SK-N-SH treated with all-trans-retinoic acid at 6 μM for 48 hours (cell line): ENCODE results near the gene TANC1.

ENCODE experiments used
- ATAC-seq: fragments of 200-7000 bp; cut with Tn5 transposase; 3 replicates; pipeline ENCODE4 v1.9.1; 2020; ENCODE audit warnings: mild to moderate bottlenecking, moderate library complexity
- ARNTL ChIP-seq: fragments of 450-650 bp; formaldehyde crosslinking; IDR thresholded peaks from 2 replicates; pipeline ENCODE4 v1.5.0; 2020; ENCODE audit warnings: low read depth, mild to moderate bottlenecking, moderate library complexity, borderline replicate concordance
- BACH2 ChIP-seq: fragments of 250-450 bp; sonication (Bioruptor Pico); IDR thresholded peaks from 2 replicates; pipeline ENCODE4 v1.9.0; 2021; ENCODE audit warnings: mild to moderate bottlenecking, borderline replicate concordance
- CSDC2 ChIP-seq: fragments of 250-450 bp; sonication (Bioruptor Pico); IDR thresholded peaks from 2 replicates; pipeline ENCODE4 v1.5.0; 2020; ENCODE audit warnings: mild to moderate bottlenecking, moderate library complexity
- ESRRG ChIP-seq: fragments of 250-450 bp; sonication (Bioruptor Pico); IDR thresholded peaks from 2 replicates; pipeline ENCODE4 v1.6.1; 2021; ENCODE audit warnings: mild to moderate bottlenecking
- GLIS3 ChIP-seq: fragments of 250-450 bp; sonication (Bioruptor Pico); IDR thresholded peaks from 2 replicates; pipeline ENCODE4 v1.5.0; 2020; ENCODE audit warnings: mild to moderate bottlenecking, moderate library complexity
- ISL1 ChIP-seq: fragments of 250-450 bp; sonication (Bioruptor Pico); IDR thresholded peaks from 2 replicates; pipeline ENCODE4 v2.1.2; 2022; ENCODE audit warnings: mild to moderate bottlenecking, moderate library complexity
- OSR1 ChIP-seq: fragments of 250-450 bp; sonication (Bioruptor Pico); IDR thresholded peaks from 2 replicates; pipeline ENCODE4 v1.8.0; 2022; ENCODE audit warnings: moderate library complexity, mild to moderate bottlenecking, inconsistent platforms
- RARB ChIP-seq: fragments of 250-450 bp; sonication (Bioruptor Pico); IDR thresholded peaks from 2 replicates; pipeline ENCODE4 v1.8.0; 2021; ENCODE audit warnings: mild to moderate bottlenecking, moderate library complexity
- SNAI2 ChIP-seq: fragments of 250-450 bp; sonication (Bioruptor Pico); IDR thresholded peaks from 2 replicates; pipeline ENCODE4 v1.5.0; 2020; ENCODE audit warnings: mild to moderate bottlenecking, moderate library complexity
- TCF4 ChIP-seq: fragments of 250-450 bp; sonication (Bioruptor Pico); IDR thresholded peaks from 2 replicates; pipeline ENCODE4 v1.8.0; 2021; ENCODE audit warnings: mild to moderate bottlenecking, moderate library complexity, borderline replicate concordance
- TOX ChIP-seq: fragments of 250-450 bp; sonication (Bioruptor Pico); IDR thresholded peaks from 2 replicates; pipeline ENCODE4 v1.8.0; 2021; ENCODE audit warnings: mild to moderate bottlenecking, moderate library complexity, borderline replicate concordance
- ZC3H10 ChIP-seq: fragments of 250-450 bp; sonication (Bioruptor Pico); IDR thresholded peaks from 2 replicates; pipeline ENCODE4 v1.5.1; 2021; ENCODE audit warnings: mild to moderate bottlenecking, moderate library complexity
- ZNF565 ChIP-seq: fragments of 450-650 bp; formaldehyde crosslinking; conservative IDR thresholded peaks from 2 replicates; pipeline ENCODE4 v1.5.0; 2020; ENCODE audit warnings: low read depth, mild to moderate bottlenecking, moderate library complexity
- ZNF70 ChIP-seq: fragments of 450-650 bp; formaldehyde crosslinking; IDR thresholded peaks from 2 replicates; pipeline ENCODE4 v1.5.0; 2020; ENCODE audit warnings: mild to moderate bottlenecking, moderate library complexity
- TF ChIP-seq, protein P1 (sequence below): fragments of 250-450 bp; sonication (Bioruptor Pico); IDR thresholded peaks from 2 replicates; pipeline ENCODE4 v1.5.1; 2021; ENCODE audit warnings: mild to moderate bottlenecking, moderate library complexity
- TF ChIP-seq, protein P2 (sequence below): fragments of 250-450 bp; sonication (Bioruptor Pico); IDR thresholded peaks from 2 replicates; pipeline ENCODE4 v1.5.0; 2020; ENCODE audit warnings: mild to moderate bottlenecking, moderate library complexity
- TF ChIP-seq, protein P3 (sequence below): fragments of 250-450 bp; sonication (Bioruptor Pico); IDR thresholded peaks from 2 replicates; pipeline ENCODE4 v1.8.0; 2020; ENCODE audit warnings: mild to moderate bottlenecking, moderate library complexity, borderline replicate concordance
- TF ChIP-seq, protein P4 (sequence below): fragments of 250-450 bp; sonication (Bioruptor Pico); IDR thresholded peaks from 2 replicates; pipeline ENCODE4 v1.8.0; 2021; ENCODE audit warnings: low read depth, mild to moderate bottlenecking, moderate library complexity, borderline replicate concordance
- TF ChIP-seq, protein P5 (sequence below): fragments of 250-450 bp; sonication (Bioruptor Pico); IDR thresholded peaks from 2 replicates; pipeline ENCODE4 v1.5.1; 2020; ENCODE audit warnings: low read depth, mild to moderate bottlenecking, moderate library complexity

The TANC1 gene

DNA sequence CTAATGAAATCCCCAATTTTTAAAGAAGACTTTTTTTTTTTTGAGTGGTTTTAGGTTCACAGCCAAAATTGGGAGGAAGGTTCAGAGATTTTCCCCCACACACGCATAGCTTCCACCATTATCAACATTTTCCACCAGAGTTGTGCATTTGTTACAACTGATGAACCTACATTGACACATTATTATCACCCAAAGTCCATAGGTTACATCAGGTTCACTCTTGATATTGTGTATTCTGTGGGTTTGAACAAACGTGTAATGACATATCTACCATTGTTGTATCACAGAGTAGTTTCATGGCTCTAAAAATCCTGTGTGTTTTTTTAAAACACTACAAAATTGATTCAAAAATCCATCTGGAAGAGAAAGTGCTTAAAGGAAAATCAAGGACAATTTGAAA lies 101.8 kb downstream of the TANC1 start:
- TF ChIP-seq SNAI2 (CRISPR knock-in tag) (no peak), ZNF565 (CRISPR knock-in tag) (no peak), TCF4 (CRISPR knock-in tag) (no peak), GLIS3 (CRISPR knock-in tag) (no peak)
- ATAC-seq: no peak

DNA sequence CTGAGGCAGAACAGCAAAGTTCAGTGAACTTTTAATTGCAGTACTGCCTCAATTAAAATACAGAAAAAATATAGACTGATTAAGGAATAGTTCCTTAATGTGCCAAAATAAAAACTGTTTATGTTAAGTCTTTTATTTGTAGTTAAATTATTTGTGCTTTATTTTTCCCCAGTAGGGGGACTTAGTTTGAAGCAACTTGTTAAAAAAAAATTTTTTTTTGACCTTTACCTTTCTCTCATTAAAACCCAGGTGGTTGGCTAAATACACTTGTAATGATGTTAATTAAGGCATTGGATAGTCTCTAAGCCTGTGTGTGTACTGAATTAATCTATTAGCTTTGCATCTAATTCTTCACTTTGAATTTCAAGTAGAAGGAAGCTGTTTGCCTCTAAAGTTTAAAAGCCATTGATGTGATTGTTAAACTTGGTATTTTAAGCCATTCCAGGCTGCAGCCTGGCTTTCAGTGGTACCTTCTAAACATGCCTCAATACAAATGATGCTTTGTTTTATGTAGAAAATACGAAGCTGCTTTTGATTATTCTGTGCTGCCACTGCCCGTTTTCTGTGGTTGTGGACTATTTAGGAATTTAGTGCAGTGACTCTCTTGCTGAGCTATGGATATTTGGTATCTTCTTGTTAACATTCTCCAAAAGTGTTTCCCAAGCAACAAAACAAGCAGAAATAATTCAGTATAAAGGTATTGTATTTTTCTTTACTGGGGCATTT lies 102.9 kb downstream of the TANC1 start:
- TF ChIP-seq, protein P1, sequence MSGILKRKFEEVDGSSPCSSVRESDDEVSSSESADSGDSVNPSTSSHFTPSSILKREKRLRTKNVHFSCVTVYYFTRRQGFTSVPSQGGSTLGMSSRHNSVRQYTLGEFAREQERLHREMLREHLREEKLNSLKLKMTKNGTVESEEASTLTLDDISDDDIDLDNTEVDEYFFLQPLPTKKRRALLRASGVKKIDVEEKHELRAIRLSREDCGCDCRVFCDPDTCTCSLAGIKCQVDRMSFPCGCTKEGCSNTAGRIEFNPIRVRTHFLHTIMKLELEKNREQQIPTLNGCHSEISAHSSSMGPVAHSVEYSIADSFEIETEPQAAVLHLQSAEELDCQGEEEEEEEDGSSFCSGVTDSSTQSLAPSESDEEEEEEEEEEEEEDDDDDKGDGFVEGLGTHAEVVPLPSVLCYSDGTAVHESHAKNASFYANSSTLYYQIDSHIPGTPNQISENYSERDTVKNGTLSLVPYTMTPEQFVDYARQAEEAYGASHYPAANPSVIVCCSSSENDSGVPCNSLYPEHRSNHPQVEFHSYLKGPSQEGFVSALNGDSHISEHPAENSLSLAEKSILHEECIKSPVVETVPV (CRISPR knock-in tag): no peak
- TF ChIP-seq RARB (CRISPR knock-in tag) (no peak), SNAI2 (CRISPR knock-in tag) (no peak), ARNTL (CRISPR knock-in tag) (no peak), GLIS3 (CRISPR knock-in tag) (no peak), ZNF70 (CRISPR knock-in tag) (no peak)
- TF ChIP-seq, protein P2, sequence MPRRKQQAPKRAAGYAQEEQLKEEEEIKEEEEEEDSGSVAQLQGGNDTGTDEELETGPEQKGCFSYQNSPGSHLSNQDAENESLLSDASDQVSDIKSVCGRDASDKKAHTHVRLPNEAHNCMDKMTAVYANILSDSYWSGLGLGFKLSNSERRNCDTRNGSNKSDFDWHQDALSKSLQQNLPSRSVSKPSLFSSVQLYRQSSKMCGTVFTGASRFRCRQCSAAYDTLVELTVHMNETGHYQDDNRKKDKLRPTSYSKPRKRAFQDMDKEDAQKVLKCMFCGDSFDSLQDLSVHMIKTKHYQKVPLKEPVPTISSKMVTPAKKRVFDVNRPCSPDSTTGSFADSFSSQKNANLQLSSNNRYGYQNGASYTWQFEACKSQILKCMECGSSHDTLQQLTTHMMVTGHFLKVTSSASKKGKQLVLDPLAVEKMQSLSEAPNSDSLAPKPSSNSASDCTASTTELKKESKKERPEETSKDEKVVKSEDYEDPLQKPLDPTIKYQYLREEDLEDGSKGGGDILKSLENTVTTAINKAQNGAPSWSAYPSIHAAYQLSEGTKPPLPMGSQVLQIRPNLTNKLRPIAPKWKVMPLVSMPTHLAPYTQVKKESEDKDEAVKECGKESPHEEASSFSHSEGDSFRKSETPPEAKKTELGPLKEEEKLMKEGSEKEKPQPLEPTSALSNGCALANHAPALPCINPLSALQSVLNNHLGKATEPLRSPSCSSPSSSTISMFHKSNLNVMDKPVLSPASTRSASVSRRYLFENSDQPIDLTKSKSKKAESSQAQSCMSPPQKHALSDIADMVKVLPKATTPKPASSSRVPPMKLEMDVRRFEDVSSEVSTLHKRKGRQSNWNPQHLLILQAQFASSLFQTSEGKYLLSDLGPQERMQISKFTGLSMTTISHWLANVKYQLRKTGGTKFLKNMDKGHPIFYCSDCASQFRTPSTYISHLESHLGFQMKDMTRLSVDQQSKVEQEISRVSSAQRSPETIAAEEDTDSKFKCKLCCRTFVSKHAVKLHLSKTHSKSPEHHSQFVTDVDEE (CRISPR knock-in tag): no peak
- TF ChIP-seq, protein P3, sequence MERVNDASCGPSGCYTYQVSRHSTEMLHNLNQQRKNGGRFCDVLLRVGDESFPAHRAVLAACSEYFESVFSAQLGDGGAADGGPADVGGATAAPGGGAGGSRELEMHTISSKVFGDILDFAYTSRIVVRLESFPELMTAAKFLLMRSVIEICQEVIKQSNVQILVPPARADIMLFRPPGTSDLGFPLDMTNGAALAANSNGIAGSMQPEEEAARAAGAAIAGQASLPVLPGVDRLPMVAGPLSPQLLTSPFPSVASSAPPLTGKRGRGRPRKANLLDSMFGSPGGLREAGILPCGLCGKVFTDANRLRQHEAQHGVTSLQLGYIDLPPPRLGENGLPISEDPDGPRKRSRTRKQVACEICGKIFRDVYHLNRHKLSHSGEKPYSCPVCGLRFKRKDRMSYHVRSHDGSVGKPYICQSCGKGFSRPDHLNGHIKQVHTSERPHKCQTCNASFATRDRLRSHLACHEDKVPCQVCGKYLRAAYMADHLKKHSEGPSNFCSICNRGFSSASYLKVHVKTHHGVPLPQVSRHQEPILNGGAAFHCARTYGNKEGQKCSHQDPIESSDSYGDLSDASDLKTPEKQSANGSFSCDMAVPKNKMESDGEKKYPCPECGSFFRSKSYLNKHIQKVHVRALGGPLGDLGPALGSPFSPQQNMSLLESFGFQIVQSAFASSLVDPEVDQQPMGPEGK: no peak
- peak; percentile 83 for ATAC-seq

DNA sequence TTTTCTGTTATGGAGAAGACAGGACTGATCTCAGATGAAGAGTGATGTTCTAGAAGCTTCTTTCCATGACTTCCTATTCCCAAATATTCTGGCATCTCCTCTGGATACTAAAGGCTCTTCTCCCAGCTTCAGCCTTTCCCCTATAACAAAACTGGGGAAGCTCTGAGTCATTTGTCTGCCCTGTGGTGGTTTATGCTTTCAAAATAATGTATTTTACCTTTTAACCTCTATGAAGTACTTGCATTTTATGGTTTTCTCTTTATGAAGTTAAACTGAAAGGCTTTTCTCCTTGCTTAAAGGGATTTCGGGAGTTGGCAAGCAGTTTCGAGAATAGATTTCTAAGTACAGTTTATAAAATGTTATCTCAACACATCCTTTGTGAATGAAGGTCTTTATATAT lies 104.4 kb downstream of the TANC1 start:
- no peak for TF ChIP-seq CSDC2 (CRISPR knock-in tag)
- TF ChIP-seq TCF4 (CRISPR knock-in tag): no peak
- no peak for TF ChIP-seq OSR1 (CRISPR knock-in tag)
- TF ChIP-seq ZC3H10: 0 out of 2 replicates have a peak, but pooled peaks have one; percentile 32
- no peak for TF ChIP-seq ISL1 (CRISPR knock-in tag)
- TF ChIP-seq, protein P1 (CRISPR knock-in tag): no peak
- no peak for TF ChIP-seq ZNF70 (CRISPR knock-in tag)
- TF ChIP-seq, protein P4, sequence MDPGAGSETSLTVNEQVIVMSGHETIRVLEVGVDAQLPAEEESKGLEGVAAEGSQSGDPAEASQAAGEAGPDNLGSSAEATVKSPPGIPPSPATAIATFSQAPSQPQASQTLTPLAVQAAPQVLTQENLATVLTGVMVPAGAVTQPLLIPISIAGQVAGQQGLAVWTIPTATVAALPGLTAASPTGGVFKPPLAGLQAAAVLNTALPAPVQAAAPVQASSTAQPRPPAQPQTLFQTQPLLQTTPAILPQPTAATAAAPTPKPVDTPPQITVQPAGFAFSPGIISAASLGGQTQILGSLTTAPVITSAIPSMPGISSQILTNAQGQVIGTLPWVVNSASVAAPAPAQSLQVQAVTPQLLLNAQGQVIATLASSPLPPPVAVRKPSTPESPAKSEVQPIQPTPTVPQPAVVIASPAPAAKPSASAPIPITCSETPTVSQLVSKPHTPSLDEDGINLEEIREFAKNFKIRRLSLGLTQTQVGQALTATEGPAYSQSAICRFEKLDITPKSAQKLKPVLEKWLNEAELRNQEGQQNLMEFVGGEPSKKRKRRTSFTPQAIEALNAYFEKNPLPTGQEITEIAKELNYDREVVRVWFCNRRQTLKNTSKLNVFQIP: no peak
- TF ChIP-seq ESRRG (CRISPR knock-in tag): no peak
- ATAC-seq: no peak

DNA sequence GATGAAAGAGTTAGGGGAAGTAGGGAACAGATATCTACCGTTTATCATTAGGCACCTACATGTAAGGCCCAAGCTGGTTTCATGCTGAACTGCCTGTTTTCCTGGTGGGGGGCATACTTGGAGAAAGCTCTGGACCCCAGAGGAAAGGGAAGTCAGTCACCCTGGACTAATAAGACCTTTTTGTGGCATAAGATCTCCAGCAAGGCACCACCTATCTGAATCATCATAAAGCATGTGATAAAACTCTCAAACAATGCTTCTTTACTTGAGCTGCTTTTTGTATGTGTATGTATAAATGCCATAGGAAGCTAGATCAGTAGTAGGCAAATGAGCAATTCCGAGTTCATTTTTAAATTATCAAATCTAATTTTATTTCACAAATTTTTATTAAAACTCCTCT lies 104.8 kb downstream of the TANC1 start:
- TF ChIP-seq TOX (no peak), RARB (CRISPR knock-in tag) (no peak), ARNTL (CRISPR knock-in tag) (no peak), ZC3H10 (no peak), TCF4 (CRISPR knock-in tag) (no peak), SNAI2 (CRISPR knock-in tag) (no peak), ZNF565 (CRISPR knock-in tag) (no peak), BACH2 (CRISPR knock-in tag) (no peak), CSDC2 (CRISPR knock-in tag) (no peak), ISL1 (CRISPR knock-in tag) (no peak), ZNF70 (CRISPR knock-in tag) (no peak), ESRRG (CRISPR knock-in tag) (no peak)
- TF ChIP-seq, protein P5, sequence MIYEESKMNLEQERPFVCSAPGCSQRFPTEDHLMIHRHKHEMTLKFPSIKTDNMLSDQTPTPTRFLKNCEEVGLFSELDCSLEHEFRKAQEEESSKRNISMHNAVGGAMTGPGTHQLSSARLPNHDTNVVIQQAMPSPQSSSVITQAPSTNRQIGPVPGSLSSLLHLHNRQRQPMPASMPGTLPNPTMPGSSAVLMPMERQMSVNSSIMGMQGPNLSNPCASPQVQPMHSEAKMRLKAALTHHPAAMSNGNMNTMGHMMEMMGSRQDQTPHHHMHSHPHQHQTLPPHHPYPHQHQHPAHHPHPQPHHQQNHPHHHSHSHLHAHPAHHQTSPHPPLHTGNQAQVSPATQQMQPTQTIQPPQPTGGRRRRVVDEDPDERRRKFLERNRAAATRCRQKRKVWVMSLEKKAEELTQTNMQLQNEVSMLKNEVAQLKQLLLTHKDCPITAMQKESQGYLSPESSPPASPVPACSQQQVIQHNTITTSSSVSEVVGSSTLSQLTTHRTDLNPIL (CRISPR knock-in tag): no peak
- TF ChIP-seq, protein P4: no peak
- no peak for ATAC-seq
